K562 (cell line): ENCODE results near the gene ARID3A. TPM values are rescaled to one million over a fixed set of nuclear protein-coding genes. Genes with fewer than 3 reads are reported as not detected.

ENCODE experiments used
- ATAC-seq: fragments of 200-7000 bp; cut with Tn5 transposase; 3 replicates; pipeline ENCODE4 v1.9.1; 2020; ENCODE audit warnings: moderate library complexity
- BruUV-seq: library from RNA; stranded (reverse); fragments of 400-500 nt; replicated peaks from 2 replicates; lab custom pipeline; 2021; lab: Mats Ljungman, UMichigan
- CTCF ChIA-PET: fragments of 300-600 bp; formaldehyde crosslinking; extraction: SDS; loops from one replicate; lab custom pipeline; 2021; ENCODE audit warnings: low intra/inter-chr PET ratio; lab: Yijun Ruan, JAX
- POLR2A ChIA-PET: fragments of 300-600, 350-650 bp; sonication (Branson Sonifier 250); formaldehyde crosslinking; extraction: SDS; loops from one replicate; lab custom pipeline; 2021; ENCODE audit warnings: antibody characterized with exemption, inconsistent platforms; lab: Yijun Ruan, JAX
- DNase-seq, 4 experiments: peaks; one replicate each; pipeline versions ENCODE4 v3.0.0 to v3.0.0-alpha.2; 2011 to 2018; ENCODE audit warnings: low spot score in 3 of 4, mixed read lengths in 3 of 4; ENCODE audit errors: extremely low read depth in 1 of 4
- FAIRE-seq: peaks from 2 replicates; lab custom pipeline; 2011; peaks lifted over from hg19 to GRCh38; lab: Jason Lieb, UNC
- H2AFZ ChIP-seq: 2 replicates; pipeline ENCODE4 v1.6.0; 2011; ENCODE audit warnings: low read depth, low read length, control low read depth, inconsistent platforms
- H3K27ac ChIP-seq: fragments of 200-600 bp; 3 replicates; pipeline ENCODE4 v1.8.0; 2011; ENCODE audit warnings: low read depth, mild to moderate bottlenecking, control low read depth, inconsistent platforms, low read length, moderate library complexity, mixed read lengths; ENCODE audit errors: extremely low read depth
- H3K27me3 ChIP-seq, 2 experiments: fragments of 300-600 bp in 1 of 2; 2 replicates in 1 of 2; 3 replicates in 1 of 2; pipeline versions ENCODE4 v1.6.0 to v1.8.0; 2011; ENCODE audit warnings: inconsistent platforms in 2 of 2, low read length in 2 of 2, mild to moderate bottlenecking in 1 of 2, mixed read lengths in 1 of 2, moderate library complexity in 1 of 2; ENCODE audit not compliant: control insufficient read depth in 2 of 2, insufficient read depth in 2 of 2
- H3K36me3 ChIP-seq: fragments of 300-600 bp; 3 replicates; pipeline ENCODE4 v1.8.0; 2011; ENCODE audit warnings: mild to moderate bottlenecking, low read length, inconsistent platforms; ENCODE audit not compliant: control insufficient read depth, insufficient read depth
- H3K4me1 ChIP-seq, 2 experiments: fragments of 200-600 bp in 1 of 2; replicated peaks in 1 of 2; 2 replicates in 1 of 2; 3 replicates in 1 of 2; pipeline versions ENCODE4 v1.5.1 to v1.8.0; 2011; ENCODE audit warnings: inconsistent platforms in 2 of 2, low read length in 2 of 2, mild to moderate bottlenecking in 1 of 2, mixed read lengths in 1 of 2, moderate library complexity in 1 of 2; ENCODE audit not compliant: control insufficient read depth in 2 of 2, insufficient read depth in 2 of 2
- H3K4me2 ChIP-seq: 2 replicates; pipeline ENCODE4 v1.6.1; 2011; ENCODE audit warnings: low read length, control low read depth, inconsistent platforms, mixed read lengths; ENCODE audit not compliant: insufficient read depth
- H3K4me3 ChIP-seq: fragments of 200-600 bp; sonication (generic), shearing (Covaris generic); 2 replicates; pipeline ENCODE4 v1.5.1; 2016; ENCODE audit warnings: control low read depth, inconsistent platforms
- H3K79me2 ChIP-seq: fragments of 200-600 bp; 3 replicates; pipeline ENCODE4 v1.8.0; 2011; ENCODE audit warnings: low read length, inconsistent platforms; ENCODE audit not compliant: control insufficient read depth, insufficient read depth
- H3K9ac ChIP-seq, 2 experiments: 2 replicates each; pipeline versions ENCODE4 v1.6.0 to v1.6.1; 2011; ENCODE audit warnings: low read depth in 2 of 2, low read length in 2 of 2, control low read depth in 1 of 2, inconsistent platforms in 1 of 2, mild to moderate bottlenecking in 1 of 2, mixed read lengths in 1 of 2; ENCODE audit not compliant: insufficient read depth in 1 of 2
- H3K9me1 ChIP-seq: one replicate; pipeline ENCODE4 v1.6.0; 2011; ENCODE audit warnings: inconsistent platforms, mild to moderate bottlenecking, low read length, moderate library complexity; ENCODE audit not compliant: control insufficient read depth, insufficient read depth
- H3K9me3 ChIP-seq: replicated peaks from 2 replicates; pipeline ENCODE4 v1.5.1; 2011; ENCODE audit warnings: low read depth, low read length, inconsistent platforms; ENCODE audit not compliant: control insufficient read depth, insufficient read depth
- H4K20me1 ChIP-seq: replicated peaks from 2 replicates; pipeline ENCODE4 v1.6.1; 2011; ENCODE audit warnings: low read length, inconsistent platforms, mixed read lengths; ENCODE audit not compliant: control insufficient read depth, insufficient read depth
- BRD4 ChIP-seq: fragments of 200-600 bp; sonication (generic); IDR thresholded peaks from 2 replicates; pipeline ENCODE4 v1.6.1; 2017; ENCODE audit warnings: inconsistent platforms
- CHD1 ChIP-seq: fragments of 200-600 bp; sonication (generic); IDR thresholded peaks from one replicate; pipeline ENCODE4 v1.6.1; 2012; ENCODE audit warnings: mild to moderate bottlenecking, moderate library complexity, low read length, inconsistent platforms
- CREBBP ChIP-seq: IDR thresholded peaks from one replicate; pipeline ENCODE4 v1.6.1; 2012; ENCODE audit warnings: low read depth, mild to moderate bottlenecking, control low read depth, inconsistent platforms, low read length
- ESRRA ChIP-seq: fragments of 450-650 bp; IDR thresholded peaks from 2 replicates; pipeline ENCODE4 v1.6.1; 2014; ENCODE audit warnings: low read depth, mild to moderate bottlenecking, moderate library complexity, borderline replicate concordance
- GABPB2 ChIP-seq: fragments of 250-450 bp; sonication (Bioruptor Pico); conservative IDR thresholded peaks from 2 replicates; pipeline ENCODE4 v1.5.1; 2021; ENCODE audit warnings: mild to moderate bottlenecking
- KLF6 ChIP-seq: fragments of 250-450 bp; sonication (Bioruptor Pico); IDR thresholded peaks from 2 replicates; pipeline ENCODE4 v1.4.0; 2020; ENCODE audit warnings: mild to moderate bottlenecking, moderate library complexity, borderline replicate concordance
- MED1 ChIP-seq: sonication (generic); formaldehyde crosslinking; IDR thresholded peaks from 2 replicates; pipeline ENCODE4 v1.8.1; 2023; ENCODE audit warnings: missing genetic modification reagents, borderline replicate concordance
- MTA2 ChIP-seq: fragments of 450-650 bp; IDR thresholded peaks from 2 replicates; pipeline ENCODE4 v1.6.1; 2016; ENCODE audit warnings: low read depth
- NCOR1 ChIP-seq: fragments of 450-650 bp; IDR thresholded peaks from 2 replicates; pipeline ENCODE4 v1.6.1; 2016; ENCODE audit warnings: mild to moderate bottlenecking, moderate library complexity
- RBFOX2 ChIP-seq: fragments of 200-400 bp; formaldehyde crosslinking; IDR thresholded peaks from 2 replicates; pipeline ENCODE4 v1.6.1; 2017; ENCODE audit warnings: low read depth, mild to moderate bottlenecking, low read length, moderate library complexity
- RUNX1 ChIP-seq: sonication (generic); IDR thresholded peaks from 2 replicates; pipeline ENCODE4 v1.6.1; 2016; ENCODE audit warnings: antibody characterized with exemption, low read depth
- SRSF7 ChIP-seq: fragments of 200-400 bp; formaldehyde crosslinking; optimal IDR thresholded peaks from 2 replicates; pipeline ENCODE3; 2017; ENCODE audit warnings: mild to moderate bottlenecking, low read depth, low read length
- WGBS: fragments of 100-300 bp; shearing (Covaris generic); methylation state at CpG from one replicate; pipeline ENCODE4 v1.1.6; 2016; ENCODE audit warnings: low coverage, mixed read lengths; ENCODE audit not compliant: insufficient coverage; ENCODE audit errors: missing lambda C conversion rate; 5-methylcytosine and 5-hydroxymethylcytosine counted together
- in situ Hi-C: fragments of 300-500 bp; cut with MboI; formaldehyde crosslinking; loops from 4 replicates; pipeline ENCODE4 v1.15.0; 2018; ENCODE audit warnings: inconsistent platforms, mixed read lengths
- intact Hi-C: fragments of 100-400 bp; cut with micrococcal nuclease; formaldehyde crosslinking; loops from 2 replicates; pipeline ENCODE4 v1.14.2; 2022
- polyA plus RNA-seq, 8 experiments: library from polyadenylated mRNA; depleted of rRNA in 4 of 8; stranded (reverse) in 5 of 8; unstranded in 3 of 8; fragments of >200 nt; fragmentation: Nextera tagmentation in 2 of 8; fragmentation: Illumina TruSeq in 1 of 8; extraction: Ambion mirVana in 2 of 8; extraction: Trizol in 1 of 8; gene quantifications; 2 replicates each; pipeline versions ENCODE4 v1.2.1 to v1.2.3, GENCODE V29; 2011 to 2014; ENCODE audit warnings: inconsistent platforms in 1 of 8, missing spikeins in 1 of 8
- total RNA-seq, 7 experiments: library from RNA; depleted of rRNA in 6 of 7; stranded (reverse); fragments of >200 nt in 6 of 7; fragmentation: Illumina TruSeq in 2 of 7; extraction: Trizol in 2 of 7; gene quantifications; 2 replicates each; pipeline versions ENCODE4 v1.2.1 to v1.2.3, GENCODE V29; 2011 to 2021; ENCODE audit warnings: low replicate concordance in 1 of 7
- TF ChIP-seq, protein P1 (sequence below): fragments of 200-400 bp; formaldehyde crosslinking; IDR thresholded peaks from 2 replicates; pipeline ENCODE4 v1.6.1; 2017; ENCODE audit warnings: mild to moderate bottlenecking, low read depth, low read length, moderate library complexity
- TF ChIP-seq, protein P2 (sequence below): fragments of 250-450 bp; sonication (Bioruptor Pico); IDR thresholded peaks from 2 replicates; pipeline ENCODE4 v1.4.0; 2020

Gene ARID3A
- total and polyA plus RNA-seq, 9 of the 15 experiments (the other 6 are each of a cell fraction or from before 2014, with no cell fraction given): 1.4 to 118 (median 31.2) TPM

DNA sequence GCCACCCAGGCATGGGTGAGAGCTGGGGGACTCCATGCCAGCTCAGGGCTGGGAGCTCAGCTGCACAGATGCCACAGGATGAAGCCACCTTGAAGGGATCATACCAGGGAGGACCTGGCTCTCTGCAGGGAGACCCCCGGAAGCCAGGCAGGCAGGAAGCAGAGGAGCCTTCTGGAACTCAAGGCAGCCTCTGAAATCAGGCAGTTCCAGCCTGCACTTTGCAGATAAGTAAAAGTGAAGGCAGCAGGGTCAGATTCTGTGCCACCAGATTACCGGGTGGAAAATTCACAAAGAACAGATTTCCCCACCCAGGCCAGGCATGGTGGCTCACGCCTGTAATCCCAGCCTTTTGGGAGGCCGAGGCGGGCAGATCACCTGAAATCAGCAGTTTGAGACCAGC is 92.6 kb downstream of the ARID3A start (continued):
- TF ChIP-seq NCOR1: peak; percentile 74
- TF ChIP-seq SRSF7: no peak
- no peak for TF ChIP-seq ESRRA
- no peak for TF ChIP-seq KLF6
- TF ChIP-seq MTA2: peak; percentile 55; the same call in 1 of the 2 replicates

DNA sequence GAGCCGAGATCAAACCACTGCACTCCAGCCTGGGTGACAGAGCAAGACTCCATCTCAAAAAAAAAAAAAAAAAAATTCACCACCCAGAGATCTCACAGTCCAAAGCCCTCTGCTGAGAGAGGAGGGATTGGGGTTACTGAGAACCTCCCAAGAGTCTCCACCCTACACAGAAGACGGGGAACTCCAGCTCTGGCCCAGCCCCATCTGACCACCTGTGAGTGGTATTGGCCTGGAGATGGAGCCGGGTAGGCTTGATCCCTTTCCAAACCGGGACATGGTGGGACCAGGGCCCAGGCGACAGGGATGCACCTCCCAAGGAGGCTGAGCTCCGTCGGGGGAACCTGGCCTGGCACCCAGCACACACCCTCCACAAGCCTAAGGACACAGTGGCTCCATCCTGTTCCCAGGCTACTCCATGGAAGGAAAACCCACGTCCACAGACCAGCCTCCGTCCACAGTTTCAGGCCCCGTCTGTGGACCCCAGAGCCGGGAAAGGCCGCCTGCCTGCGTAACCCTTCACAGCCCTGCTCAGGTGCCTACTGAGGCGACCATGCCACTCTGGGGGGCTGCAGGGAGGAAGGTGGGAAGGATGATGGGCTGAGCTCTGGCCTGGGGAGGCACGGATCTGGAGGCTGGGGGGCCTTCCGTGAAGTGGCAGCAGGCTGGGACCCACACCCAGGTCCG is 93.2 kb downstream of the ARID3A start:
- Histone ChIP-seq H3K4me2 (peak overlapping the region; percentile 88), H4K20me1 (peaks cover 53% of the 10 kb centered on the region), H3K27ac (no peak overlapping the region), H3K9me3 (no peaks in the 10 kb centered on the region), H3K4me1 (peaks cover 27 to 87% of the 10 kb centered on the region in 2 experiments), H2AFZ (no peak overlapping the region), H3K4me3 (peak overlapping the region; percentile 94), H3K79me2 (peaks cover 71% of the 10 kb centered on the region), H3K36me3 (peaks cover 55% of the 10 kb centered on the region; the same call in 2 of the 3 replicates), H3K27me3 (no peaks in the 10 kb centered on the region), H3K9me1 (peaks cover 16% of the 10 kb centered on the region), H3K9ac (peak overlapping the region; percentile 23 to 99; a peak in 2 of 4 replicates)
- ChIA-PET CTCF (no interaction called here), POLR2A (interaction anchor here (0.7 to 1.9 kb wide), 7 partner anchors 9 to 439 kb away, joined by 3 to 14 read pairs (median 5); partner anchors contain the start of genes CIRBP and WDR18)
- 43% methylated on average over 10 of the region's 17 CpGs for WGBS
- BruUV-seq: no TSS peak
- DNase-seq: no peak
- no peak for FAIRE-seq
- no peak for ATAC-seq
- in situ Hi-C loops: no loop called here
- intact Hi-C loops: no loop called here
- 0 out of 2 replicates have a peak, but pooled peaks have one; percentile 20 for TF ChIP-seq MED1
- TF ChIP-seq, protein P1, sequence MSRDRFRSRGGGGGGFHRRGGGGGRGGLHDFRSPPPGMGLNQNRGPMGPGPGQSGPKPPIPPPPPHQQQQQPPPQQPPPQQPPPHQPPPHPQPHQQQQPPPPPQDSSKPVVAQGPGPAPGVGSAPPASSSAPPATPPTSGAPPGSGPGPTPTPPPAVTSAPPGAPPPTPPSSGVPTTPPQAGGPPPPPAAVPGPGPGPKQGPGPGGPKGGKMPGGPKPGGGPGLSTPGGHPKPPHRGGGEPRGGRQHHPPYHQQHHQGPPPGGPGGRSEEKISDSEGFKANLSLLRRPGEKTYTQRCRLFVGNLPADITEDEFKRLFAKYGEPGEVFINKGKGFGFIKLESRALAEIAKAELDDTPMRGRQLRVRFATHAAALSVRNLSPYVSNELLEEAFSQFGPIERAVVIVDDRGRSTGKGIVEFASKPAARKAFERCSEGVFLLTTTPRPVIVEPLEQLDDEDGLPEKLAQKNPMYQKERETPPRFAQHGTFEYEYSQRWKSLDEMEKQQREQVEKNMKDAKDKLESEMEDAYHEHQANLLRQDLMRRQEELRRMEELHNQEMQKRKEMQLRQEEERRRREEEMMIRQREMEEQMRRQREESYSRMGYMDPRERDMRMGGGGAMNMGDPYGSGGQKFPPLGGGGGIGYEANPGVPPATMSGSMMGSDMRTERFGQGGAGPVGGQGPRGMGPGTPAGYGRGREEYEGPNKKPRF: no peak
- TF ChIP-seq BRD4: no peak
- TF ChIP-seq GABPB2 (CRISPR knock-in tag): no peak
- TF ChIP-seq RBFOX2: peak; percentile 3; the same call in 1 of the 2 replicates
- no peak for TF ChIP-seq RUNX1
- TF ChIP-seq, protein P2, sequence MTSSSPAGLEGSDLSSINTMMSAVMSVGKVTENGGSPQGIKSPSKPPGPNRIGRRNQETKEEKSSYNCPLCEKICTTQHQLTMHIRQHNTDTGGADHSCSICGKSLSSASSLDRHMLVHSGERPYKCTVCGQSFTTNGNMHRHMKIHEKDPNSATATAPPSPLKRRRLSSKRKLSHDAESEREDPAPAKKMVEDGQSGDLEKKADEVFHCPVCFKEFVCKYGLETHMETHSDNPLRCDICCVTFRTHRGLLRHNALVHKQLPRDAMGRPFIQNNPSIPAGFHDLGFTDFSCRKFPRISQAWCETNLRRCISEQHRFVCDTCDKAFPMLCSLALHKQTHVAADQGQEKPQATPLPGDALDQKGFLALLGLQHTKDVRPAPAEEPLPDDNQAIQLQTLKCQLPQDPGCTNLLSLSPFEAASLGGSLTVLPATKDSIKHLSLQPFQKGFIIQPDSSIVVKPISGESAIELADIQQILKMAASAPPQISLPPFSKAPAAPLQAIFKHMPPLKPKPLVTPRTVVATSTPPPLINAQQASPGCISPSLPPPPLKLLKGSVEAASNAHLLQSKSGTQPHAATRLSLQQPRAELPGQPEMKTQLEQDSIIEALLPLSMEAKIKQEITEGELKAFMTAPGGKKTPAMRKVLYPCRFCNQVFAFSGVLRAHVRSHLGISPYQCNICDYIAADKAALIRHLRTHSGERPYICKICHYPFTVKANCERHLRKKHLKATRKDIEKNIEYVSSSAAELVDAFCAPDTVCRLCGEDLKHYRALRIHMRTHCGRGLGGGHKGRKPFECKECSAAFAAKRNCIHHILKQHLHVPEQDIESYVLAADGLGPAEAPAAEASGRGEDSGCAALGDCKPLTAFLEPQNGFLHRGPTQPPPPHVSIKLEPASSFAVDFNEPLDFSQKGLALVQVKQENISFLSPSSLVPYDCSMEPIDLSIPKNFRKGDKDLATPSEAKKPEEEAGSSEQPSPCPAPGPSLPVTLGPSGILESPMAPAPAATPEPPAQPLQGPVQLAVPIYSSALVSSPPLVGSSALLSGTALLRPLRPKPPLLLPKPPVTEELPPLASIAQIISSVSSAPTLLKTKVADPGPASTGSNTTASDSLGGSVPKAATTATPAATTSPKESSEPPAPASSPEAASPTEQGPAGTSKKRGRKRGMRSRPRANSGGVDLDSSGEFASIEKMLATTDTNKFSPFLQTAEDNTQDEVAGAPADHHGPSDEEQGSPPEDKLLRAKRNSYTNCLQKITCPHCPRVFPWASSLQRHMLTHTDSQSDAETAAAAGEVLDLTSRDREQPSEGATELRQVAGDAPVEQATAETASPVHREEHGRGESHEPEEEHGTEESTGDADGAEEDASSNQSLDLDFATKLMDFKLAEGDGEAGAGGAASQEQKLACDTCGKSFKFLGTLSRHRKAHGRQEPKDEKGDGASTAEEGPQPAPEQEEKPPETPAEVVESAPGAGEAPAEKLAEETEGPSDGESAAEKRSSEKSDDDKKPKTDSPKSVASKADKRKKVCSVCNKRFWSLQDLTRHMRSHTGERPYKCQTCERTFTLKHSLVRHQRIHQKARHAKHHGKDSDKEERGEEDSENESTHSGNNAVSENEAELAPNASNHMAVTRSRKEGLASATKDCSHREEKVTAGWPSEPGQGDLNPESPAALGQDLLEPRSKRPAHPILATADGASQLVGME (CRISPR knock-in tag): no peak
- TF ChIP-seq CHD1: peak; percentile 40
- no peak for TF ChIP-seq CREBBP
